Effector memory CD8-positive, alpha-beta T cell (primary cell): ENCODE measurements around the gene EVI2A.

Experiments used
- ATAC-seq: fragments of 150-1000 bp; cut with Tn5 transposase; replicated peaks from 2 replicates; pipeline ENCODE4 v1.10.0; 2021; ENCODE audit warnings: mild to moderate bottlenecking, moderate library complexity
- DNase-seq, 3 experiments: peaks; one replicate each; pipeline ENCODE4 v3.0.0; 2021
- H3K27ac Mint-ChIP-seq, 2 donors: one replicate each; pipeline ENCODE4 v1.8.0; 2022; ENCODE audit warnings: mild to moderate bottlenecking in 2 of 2, mixed read lengths in 2 of 2, moderate library complexity in 2 of 2
- H3K27me3 Mint-ChIP-seq, 2 donors: one replicate each; pipeline ENCODE4 v1.8.0; 2022; ENCODE audit warnings: mixed read lengths in 2 of 2
- H3K36me3 Mint-ChIP-seq: one replicate; pipeline ENCODE4 v1.8.0; 2022; ENCODE audit warnings: mild to moderate bottlenecking, moderate library complexity, mixed read lengths; ENCODE audit not compliant: insufficient read depth
- H3K4me1 Mint-ChIP-seq, 2 donors: one replicate each; pipeline ENCODE4 v1.8.0; 2022; ENCODE audit warnings: low read depth in 2 of 2, mixed read lengths in 2 of 2
- H3K4me3 Mint-ChIP-seq, 2 donors: one replicate each; pipeline ENCODE4 v1.8.0; 2022; ENCODE audit warnings: mild to moderate bottlenecking in 2 of 2, mixed read lengths in 2 of 2, moderate library complexity in 2 of 2
- H3K9me3 Mint-ChIP-seq, 2 donors: one replicate each; pipeline ENCODE4 v1.8.0; 2022; ENCODE audit warnings: mixed read lengths in 2 of 2

The EVI2A gene

DNA sequence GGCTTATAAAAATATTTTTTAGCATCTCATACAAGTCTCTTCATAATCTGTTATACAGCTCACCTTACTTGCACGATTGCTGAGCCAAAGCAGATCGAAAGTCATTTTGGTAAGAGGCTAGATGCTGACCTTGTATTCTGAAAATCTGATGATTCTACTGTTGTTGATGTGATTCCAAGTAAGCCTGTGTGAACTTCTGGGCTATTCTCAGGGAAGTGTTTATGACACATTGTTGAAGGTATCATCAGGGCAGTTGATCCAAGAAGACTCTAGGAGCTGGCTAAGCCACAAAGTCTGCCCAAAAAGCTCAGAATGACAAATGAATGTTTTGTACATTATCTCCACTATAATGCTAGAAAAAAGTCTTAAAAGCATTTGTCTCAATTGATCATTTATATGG lies 40.4 kb downstream of the EVI2A start:
- DNase-seq (no peak), ATAC-seq (no peak)
- H3K36me3 Mint-ChIP-seq = peaks cover 5% of the 10 kb centered on the region
- H3K27me3 Mint-ChIP-seq = no peaks in the 10 kb centered on the region
- no peak overlapping the region for H3K27ac Mint-ChIP-seq
- no peak overlapping the region for H3K4me3 Mint-ChIP-seq
- H3K4me1 Mint-ChIP-seq = no peaks in the 10 kb centered on the region
- H3K9me3 Mint-ChIP-seq = no peaks in the 10 kb centered on the region

DNA sequence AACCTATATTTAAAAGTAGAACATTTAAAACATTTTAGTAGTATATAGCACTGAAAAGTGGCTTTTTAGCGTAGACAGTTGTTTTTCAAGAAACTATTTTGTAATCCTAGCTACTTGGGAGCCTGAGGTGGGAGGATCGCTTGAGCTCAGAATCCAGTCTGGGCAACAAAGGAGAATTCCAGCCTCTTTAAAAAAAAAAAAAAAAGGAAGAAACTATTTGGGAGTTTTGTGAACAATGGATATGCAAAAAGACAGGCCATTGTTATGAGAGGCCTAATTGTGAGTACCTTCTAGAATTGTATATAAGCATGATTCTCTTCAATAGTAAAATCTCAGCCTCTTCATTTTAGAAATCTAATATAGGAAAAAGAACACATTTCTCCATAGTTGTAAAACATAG lies 42.0 kb downstream of the EVI2A start:
- H3K4me3 Mint-ChIP-seq = no peak overlapping the region
- no peaks in the 10 kb centered on the region for H3K9me3 Mint-ChIP-seq
- H3K27me3 Mint-ChIP-seq = no peaks in the 10 kb centered on the region
- peaks cover 5% of the 10 kb centered on the region for H3K36me3 Mint-ChIP-seq
- DNase-seq (no peak), ATAC-seq (no peak)
- no peaks in the 10 kb centered on the region for H3K4me1 Mint-ChIP-seq
- no peak overlapping the region for H3K27ac Mint-ChIP-seq

DNA sequence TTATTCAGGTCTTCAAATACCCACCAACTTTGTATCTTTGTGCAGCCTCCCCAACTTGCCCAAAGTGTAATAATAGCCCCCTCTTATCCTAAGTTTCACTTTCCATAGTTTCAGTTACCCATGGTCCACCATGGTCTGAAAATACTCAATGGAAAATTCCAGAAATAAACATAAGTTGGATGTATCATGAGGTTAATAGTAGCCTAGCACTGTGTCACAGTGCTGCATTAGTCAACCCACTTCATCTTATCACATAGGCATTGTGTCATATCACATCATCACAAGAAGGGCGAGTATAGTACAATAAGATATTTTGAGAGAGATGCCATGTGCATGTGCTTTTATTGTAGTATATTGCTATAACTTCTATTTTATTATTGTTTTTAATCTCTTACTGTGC lies 46.3 kb downstream of the EVI2A start:
- Mint-ChIP-seq H3K4me3 (no peak overlapping the region), H3K27ac (no peak overlapping the region), H3K27me3 (no peaks in the 10 kb centered on the region), H3K9me3 (no peaks in the 10 kb centered on the region), H3K4me1 (no peaks in the 10 kb centered on the region), H3K36me3 (no peaks in the 10 kb centered on the region)
- no peak for DNase-seq
- no peak for ATAC-seq

GRCh38 chr17:31274252-31274651 lies 47.2 kb downstream of the EVI2A start:
- H3K4me3 Mint-ChIP-seq = no peak overlapping the region
- ATAC-seq = no peak
- H3K36me3 Mint-ChIP-seq = no peaks in the 10 kb centered on the region
- no peak for DNase-seq
- H3K4me1 Mint-ChIP-seq = no peaks in the 10 kb centered on the region
- no peaks in the 10 kb centered on the region for H3K9me3 Mint-ChIP-seq
- H3K27ac Mint-ChIP-seq = no peak overlapping the region
- H3K27me3 Mint-ChIP-seq = no peaks in the 10 kb centered on the region

DNA sequence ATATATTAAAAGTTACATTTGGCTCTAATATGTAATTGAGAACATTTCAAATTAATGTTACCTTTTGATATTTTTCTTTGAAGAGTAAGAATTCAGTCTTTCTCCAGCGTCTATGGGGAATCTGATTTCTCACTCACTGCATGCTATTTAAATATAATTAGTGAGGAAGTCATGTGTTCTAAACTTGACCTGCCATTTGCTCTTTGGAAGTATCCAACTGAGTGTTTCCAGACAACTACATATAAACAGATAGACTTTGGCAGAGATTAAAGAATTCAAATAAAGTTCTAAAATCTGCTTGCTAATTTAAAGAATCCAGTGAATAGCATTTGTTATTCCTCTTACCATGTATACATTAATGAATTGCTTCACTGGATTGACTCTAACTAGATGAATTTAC lies 47.9 kb downstream of the EVI2A start:
- no peak for DNase-seq
- no peak overlapping the region for H3K27ac Mint-ChIP-seq
- no peaks in the 10 kb centered on the region for H3K4me1 Mint-ChIP-seq
- no peaks in the 10 kb centered on the region for H3K27me3 Mint-ChIP-seq
- H3K36me3 Mint-ChIP-seq = no peaks in the 10 kb centered on the region
- ATAC-seq = no peak
- no peaks in the 10 kb centered on the region for H3K9me3 Mint-ChIP-seq
- H3K4me3 Mint-ChIP-seq = no peak overlapping the region

DNA sequence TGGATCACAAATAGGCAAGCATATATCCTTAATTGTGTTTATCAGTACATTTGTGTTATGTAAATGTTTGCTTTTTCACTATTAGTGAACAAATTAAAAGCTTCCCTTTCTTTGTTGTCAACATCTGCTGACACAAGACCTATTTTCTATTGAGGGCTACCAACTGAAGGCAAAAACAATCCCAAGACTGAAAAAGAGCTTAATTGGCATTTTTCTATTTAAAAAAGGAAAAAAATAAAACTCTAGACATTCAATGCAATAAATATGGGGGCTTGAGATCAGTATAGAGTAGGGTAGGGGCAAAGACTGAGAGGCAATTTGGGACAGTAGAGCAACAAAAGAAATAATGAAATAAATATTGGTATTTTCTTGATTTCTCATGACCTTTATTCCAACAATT lies 48.6 kb downstream of the EVI2A start:
- ATAC-seq = no peak

DNA sequence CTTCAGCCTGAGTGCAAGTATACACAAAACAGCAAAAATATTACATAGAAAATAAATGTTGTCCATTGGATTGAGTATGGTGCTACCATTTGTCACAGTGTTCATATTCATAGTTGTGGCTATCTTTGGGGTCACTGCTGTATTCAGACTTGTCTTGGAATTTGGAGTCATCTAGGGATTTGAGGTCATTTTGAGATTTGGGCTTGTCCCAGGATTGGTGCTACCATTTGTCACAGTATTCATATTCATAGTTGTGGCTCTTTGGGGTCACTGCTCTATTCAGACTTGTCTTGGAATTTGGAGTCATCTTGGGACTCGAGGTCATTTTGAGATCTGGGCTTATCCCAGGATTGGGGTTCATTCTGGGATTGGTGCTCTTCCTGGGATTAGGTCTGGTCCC lies 49.2 kb downstream of the EVI2A start:
- Mint-ChIP-seq H3K9me3 (no peaks in the 10 kb centered on the region), H3K27ac (no peak overlapping the region), H3K4me3 (no peak overlapping the region), H3K27me3 (no peaks in the 10 kb centered on the region), H3K4me1 (no peaks in the 10 kb centered on the region), H3K36me3 (no peaks in the 10 kb centered on the region)
- DNase-seq = no peak
- ATAC-seq = no peak

More for the DNA sequence above, 48.6 kb downstream of the EVI2A start:
- Mint-ChIP-seq H3K4me3 (no peak overlapping the region), H3K27me3 (no peaks in the 10 kb centered on the region), H3K4me1 (no peaks in the 10 kb centered on the region), H3K9me3 (no peaks in the 10 kb centered on the region), H3K27ac (no peak overlapping the region), H3K36me3 (no peaks in the 10 kb centered on the region)
- no peak for DNase-seq

DNA sequence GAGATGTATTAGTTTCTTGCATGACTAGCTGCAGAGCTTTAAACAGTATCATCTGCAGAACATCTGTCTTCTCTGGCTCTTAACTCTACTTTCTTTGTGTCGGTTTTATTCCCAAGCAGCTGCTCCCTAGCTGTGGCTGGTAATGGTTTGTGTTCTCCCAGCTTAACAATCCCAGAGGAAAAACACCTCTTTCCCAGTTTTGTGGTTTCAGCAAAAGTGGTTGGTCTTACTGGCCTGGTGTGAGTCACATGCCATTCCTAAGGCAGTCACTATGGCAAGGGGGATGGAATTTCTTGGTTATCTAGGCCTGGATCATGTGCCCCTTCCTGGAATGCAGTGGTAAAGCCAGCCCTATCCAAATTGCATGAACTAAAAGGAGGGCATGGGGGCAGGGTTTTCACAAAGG lies 51.8 kb downstream of the EVI2A start:
- H3K27ac Mint-ChIP-seq = no peak overlapping the region
- H3K27me3 Mint-ChIP-seq = no peaks in the 10 kb centered on the region
- ATAC-seq (no peak), DNase-seq (no peak)
- no peaks in the 10 kb centered on the region for H3K4me1 Mint-ChIP-seq
- H3K4me3 Mint-ChIP-seq = no peak overlapping the region
- H3K9me3 Mint-ChIP-seq = no peaks in the 10 kb centered on the region
- H3K36me3 Mint-ChIP-seq = no peaks in the 10 kb centered on the region

DNA sequence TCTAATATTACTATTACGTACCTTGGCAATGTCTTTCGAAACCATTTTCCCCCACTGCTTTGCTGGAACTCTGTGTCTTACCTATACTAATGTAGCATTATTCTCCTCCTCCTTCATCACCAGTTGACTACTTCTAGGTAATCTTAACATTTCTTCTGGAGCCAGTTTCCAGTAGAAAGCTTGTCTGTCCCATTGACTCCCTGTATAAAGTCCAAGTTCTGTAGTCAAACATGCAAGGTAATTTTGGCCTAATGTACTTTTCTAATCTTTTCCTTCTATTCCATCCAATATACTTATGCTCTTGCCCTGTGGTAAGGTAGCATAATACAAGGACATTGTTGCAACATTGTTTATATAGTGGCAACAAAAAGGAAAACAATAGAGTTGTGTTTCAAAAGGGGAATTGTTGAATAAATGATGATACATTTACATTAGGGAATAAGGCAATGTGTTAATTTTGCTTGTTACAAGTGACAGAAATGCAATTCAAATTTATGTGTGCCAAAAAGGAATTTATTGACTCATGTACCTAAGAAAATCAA lies 52.3 kb downstream of the EVI2A start:
- no peaks in the 10 kb centered on the region for H3K4me1 Mint-ChIP-seq
- ATAC-seq (no peak), DNase-seq (no peak)
- no peaks in the 10 kb centered on the region for H3K27me3 Mint-ChIP-seq
- H3K36me3 Mint-ChIP-seq = peaks cover 2% of the 10 kb centered on the region
- no peaks in the 10 kb centered on the region for H3K9me3 Mint-ChIP-seq
- H3K27ac Mint-ChIP-seq = no peak overlapping the region
- no peak overlapping the region for H3K4me3 Mint-ChIP-seq
